Measurements from ENCODE around the gene SLC26A2. TPM values are rescaled to one million over a fixed set of nuclear protein-coding genes. Genes with fewer than 3 reads are reported as not detected.

SLC26A2 gene
- total and polyA plus RNA-seq, 2 of the 8 experiments (the other 6 are each of a cell fraction or from before 2014, with no cell fraction given) = 3.7 to 11.4 TPM

DNA sequence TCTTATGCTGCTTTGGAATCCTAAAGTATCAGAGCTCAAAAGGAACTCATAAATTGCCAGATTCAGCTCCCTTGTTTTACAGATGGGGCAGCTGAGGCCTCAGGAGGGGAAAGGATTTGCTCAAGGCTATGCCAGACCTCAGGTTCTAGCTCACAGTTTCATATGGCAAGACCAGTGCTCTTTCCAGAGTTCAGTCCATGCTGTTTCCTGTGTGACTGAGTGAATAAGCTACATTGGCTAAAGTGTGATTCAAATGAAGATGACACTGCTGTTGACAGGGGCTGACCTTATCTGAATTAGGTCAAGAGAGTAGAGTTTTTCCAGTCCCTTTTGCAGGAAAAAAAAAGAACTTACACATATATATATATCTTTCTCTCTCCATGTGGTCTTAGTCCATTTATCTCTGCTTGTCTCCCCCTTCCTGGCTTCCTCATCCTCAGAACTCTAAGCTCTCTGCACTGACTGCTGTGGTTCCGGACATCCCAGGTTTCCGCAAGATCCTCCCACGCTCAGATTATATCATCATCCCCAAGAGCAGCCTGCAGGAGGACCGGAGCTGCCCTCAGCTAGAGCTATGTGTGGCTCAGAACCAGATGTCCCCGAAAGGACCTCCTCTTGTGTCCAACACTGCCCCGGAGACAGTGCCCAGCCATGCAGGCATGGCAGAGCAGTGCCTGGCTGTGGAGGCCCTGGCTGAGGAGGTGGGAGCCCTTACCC lies 49.3 kb downstream of the SLC26A2 start (continued):
- TF ChIP-seq JUND (IDR thresholded peaks at IDR 0.05; ENCODE audit: low read length) = no peak
- TF ChIP-seq SUZ12 (IDR thresholded peaks at IDR 0.05; ENCODE audit: low read length) = no peak
- TF ChIP-seq SRF (IDR thresholded peaks at IDR 0.05; ENCODE audit: low read depth, low read length) = no peak
- no peak for TF ChIP-seq EGR1 (IDR thresholded peaks at IDR 0.05; ENCODE audit: borderline replicate concordance, low read depth, low read length)
- TF ChIP-seq JUN (IDR thresholded peaks at IDR 0.05; ENCODE audit: low read depth, low read length) = no peak
